Neural progenitor cell (in vitro differentiated cells): Measurements from ENCODE around the gene EFS. TPM values are rescaled to one million over a fixed set of nuclear protein-coding genes. Genes with fewer than 3 reads are reported as not detected.

ENCODE experiments used
- DNase-seq: peaks from one replicate; pipeline ENCODE4 v3.0.0-alpha.2; 2016; ENCODE audit warnings: low spot score
- H2AFZ ChIP-seq: fragments of 200-600 bp; sonication (generic); replicated peaks from 2 replicates; pipeline ENCODE4 v1.6.1; 2016; ENCODE audit warnings: antibody characterized with exemption
- H3F3A ChIP-seq: fragments of 200-600 bp; sonication (generic); 2 replicates; pipeline ENCODE4 v1.6.1; 2016; ENCODE audit warnings: antibody characterized with exemption, low read depth
- H3K27ac ChIP-seq: fragments of 200-600 bp; sonication (generic); 2 replicates; pipeline ENCODE4 v1.5.1; 2016; ENCODE audit warnings: mild to moderate bottlenecking
- H3K27me3 ChIP-seq: fragments of 200-600 bp; sonication (generic); 2 replicates; pipeline ENCODE4 v1.6.1; 2016; ENCODE audit warnings: mild to moderate bottlenecking, moderate library complexity
- H3K36me3 ChIP-seq: fragments of 200-600 bp; sonication (generic); 2 replicates; pipeline ENCODE4 v1.5.1; 2016
- H3K4me1 ChIP-seq: fragments of 200-600 bp; sonication (generic); 2 replicates; pipeline ENCODE4 v1.6.1; 2016; ENCODE audit warnings: mixed run types
- H3K4me2 ChIP-seq: fragments of 200-600 bp; sonication (generic); 2 replicates; pipeline ENCODE4 v1.6.1; 2016
- H3K4me3 ChIP-seq: fragments of 200-600 bp; sonication (generic); 2 replicates; pipeline ENCODE4 v1.5.1; 2016
- H3K79me2 ChIP-seq: fragments of 200-600 bp; sonication (generic); 2 replicates; pipeline ENCODE4 v1.6.1; 2016; ENCODE audit warnings: low read depth
- H3K9ac ChIP-seq: fragments of 200-600 bp; sonication (generic); 2 replicates; pipeline ENCODE4 v1.6.1; 2016
- H3K9me3 ChIP-seq: fragments of 200-600 bp; sonication (generic); 2 replicates; pipeline ENCODE4 v1.5.1; 2016; ENCODE audit warnings: low read depth
- H4K20me1 ChIP-seq: fragments of 200-600 bp; sonication (generic); 2 replicates; pipeline ENCODE4 v1.6.1; 2016; ENCODE audit warnings: low read depth
- H3K27ac Mint-ChIP-seq: 3 replicates; pipeline ENCODE4 v1.8.0; 2021; ENCODE audit warnings: mixed read lengths
- H3K27me3 Mint-ChIP-seq: 2 replicates; pipeline ENCODE4 v1.8.0; 2022; ENCODE audit warnings: low read depth, mild to moderate bottlenecking, inconsistent platforms, moderate library complexity, mixed read lengths; ENCODE audit not compliant: insufficient read depth
- H3K36me3 Mint-ChIP-seq: 3 replicates; pipeline ENCODE4 v1.8.0; 2021; ENCODE audit warnings: mixed read lengths
- H3K4me1 Mint-ChIP-seq: 3 replicates; pipeline ENCODE4 v1.8.0; 2021; ENCODE audit warnings: mixed read lengths
- H3K4me3 Mint-ChIP-seq: 3 replicates; pipeline ENCODE4 v1.8.0; 2021; ENCODE audit warnings: mild to moderate bottlenecking, moderate library complexity, mixed read lengths
- H3K9me3 Mint-ChIP-seq: 3 replicates; pipeline ENCODE4 v1.8.0; 2020; ENCODE audit warnings: mixed read lengths
- CTCF ChIP-seq: fragments of 200-600 bp; sonication (generic); IDR thresholded peaks from 2 replicates; pipeline ENCODE4 v1.5.1; 2017; ENCODE audit warnings: antibody characterized with exemption, mild to moderate bottlenecking
- EZH2 ChIP-seq: fragments of 200-600 bp; sonication (generic); IDR thresholded peaks from 2 replicates; pipeline ENCODE4 v1.6.1; 2017; ENCODE audit warnings: antibody characterized with exemption, mild to moderate bottlenecking, moderate library complexity
- EZH2phosphoT487 ChIP-seq: fragments of 200-600 bp; sonication (generic); IDR thresholded peaks from 2 replicates; pipeline ENCODE4 v1.6.1; 2017; ENCODE audit warnings: antibody characterized with exemption
- total RNA-seq: library from RNA; depleted of rRNA; stranded (reverse); fragments of >200 nt; gene quantifications from 2 replicates; pipeline ENCODE4 v1.2.3, GENCODE V29; 2015; ENCODE audit warnings: low replicate concordance

EFS gene
- total RNA-seq, 1 donor from 2014 or later: 21.7 TPM

GRCh38 chr14:23351681-23352505 lies 13.1 kb downstream of the EFS start:
- peak overlapping the region; percentile 91 for H3K4me3 ChIP-seq
- TF ChIP-seq EZH2phosphoT487: no peak
- TF ChIP-seq EZH2: no peak
- peak; percentile 53 for TF ChIP-seq CTCF
- H3K79me2 ChIP-seq: peaks cover 3% of the 10 kb centered on the region
- H3K9me3 ChIP-seq: no peaks in the 10 kb centered on the region
- peaks cover 9% of the 10 kb centered on the region for H3K27me3 ChIP-seq
- H4K20me1 ChIP-seq: peaks cover 19% of the 10 kb centered on the region
- H3K4me2 ChIP-seq: peak overlapping the region; percentile 99
- Mint-ChIP-seq H3K27ac (no peak overlapping the region), H3K4me3 (peak overlapping the region; percentile 89), H3K27me3 (peaks cover 20% of the 10 kb centered on the region), H3K9me3 (peaks cover 8% of the 10 kb centered on the region), H3K4me1 (peaks cover 19% of the 10 kb centered on the region), H3K36me3 (peaks cover 26% of the 10 kb centered on the region)
- peak; percentile 74 for DNase-seq
- peak overlapping the region; percentile 67 for H2AFZ ChIP-seq
- H3K9ac ChIP-seq: no peak overlapping the region
- H3F3A ChIP-seq: peaks cover 44% of the 10 kb centered on the region
- no peak overlapping the region for H3K27ac ChIP-seq
- no peaks in the 10 kb centered on the region for H3K36me3 ChIP-seq
- peaks cover 5% of the 10 kb centered on the region for H3K4me1 ChIP-seq

- H4K20me1 ChIP-seq: peaks cover 9% of the 10 kb centered on the region
- no peak overlapping the region for H3K4me2 ChIP-seq
- H3F3A ChIP-seq: peaks cover 23% of the 10 kb centered on the region
- H3K9ac ChIP-seq: no peak overlapping the region
- H3K36me3 Mint-ChIP-seq: peaks cover 23% of the 10 kb centered on the region
- H2AFZ ChIP-seq: no peak overlapping the region
- peaks cover 8% of the 10 kb centered on the region for H3K9me3 Mint-ChIP-seq
- H3K4me1 Mint-ChIP-seq: peaks cover 24% of the 10 kb centered on the region
- no peak for DNase-seq
- H3K27me3 ChIP-seq: peaks cover 9% of the 10 kb centered on the region
- no peak overlapping the region for H3K27ac ChIP-seq
- H3K4me1 ChIP-seq: peaks cover 5% of the 10 kb centered on the region
- no peak overlapping the region for H3K4me3 ChIP-seq
- TF ChIP-seq EZH2 (no peak), CTCF (no peak), EZH2phosphoT487 (no peak)
- no peaks in the 10 kb centered on the region for H3K36me3 ChIP-seq
- H3K79me2 ChIP-seq: peaks cover 3% of the 10 kb centered on the region
- peak overlapping the region; percentile 10 for H3K27ac Mint-ChIP-seq
- H3K4me3 Mint-ChIP-seq: peak overlapping the region; percentile 2
- H3K9me3 ChIP-seq: no peaks in the 10 kb centered on the region
- H3K27me3 Mint-ChIP-seq: peaks cover 19% of the 10 kb centered on the region
Observed at GRCh38 chr14:23349156-23349845, 15.7 kb downstream of the EFS start.

GRCh38 chr14:23348297-23348655 lies 16.7 kb downstream of the EFS start:
- Mint-ChIP-seq H3K4me1 (peaks cover 22% of the 10 kb centered on the region), H3K9me3 (peaks cover 8% of the 10 kb centered on the region), H3K27me3 (peaks cover 15% of the 10 kb centered on the region), H3K27ac (no peak overlapping the region), H3K36me3 (peaks cover 23% of the 10 kb centered on the region), H3K4me3 (no peak overlapping the region)
- no peak overlapping the region for H3K27ac ChIP-seq
- TF ChIP-seq CTCF (no peak), EZH2phosphoT487 (no peak), EZH2 (no peak)
- H3K4me3 ChIP-seq: no peak overlapping the region
- no peak overlapping the region for H3K9ac ChIP-seq
- peaks cover 9% of the 10 kb centered on the region for H4K20me1 ChIP-seq
- H3K79me2 ChIP-seq: peaks cover 3% of the 10 kb centered on the region
- H3F3A ChIP-seq: peaks cover 15% of the 10 kb centered on the region
- no peak overlapping the region for H2AFZ ChIP-seq
- peaks cover 9% of the 10 kb centered on the region for H3K27me3 ChIP-seq
- DNase-seq: no peak
- no peaks in the 10 kb centered on the region for H3K9me3 ChIP-seq
- H3K4me2 ChIP-seq: no peak overlapping the region
- H3K4me1 ChIP-seq: peaks cover 5% of the 10 kb centered on the region
- H3K36me3 ChIP-seq: no peaks in the 10 kb centered on the region
